Measurements from ENCODE around the gene PLA2G12A.

Gene PLA2G12A

GRCh38 chr4:109701566-109702410, 28.1 kb downstream of the PLA2G12A start:
- H3K36me3 ChIP-seq (ENCODE audit: low read length), result no peaks in the 10 kb centered on the region
- H3K9ac ChIP-seq (ENCODE audit: low read length), result peak overlapping the region; percentile 64
- no peaks in the 10 kb centered on the region for H3K9me3 ChIP-seq (ENCODE audit: insufficient read depth, low read length)
- TF ChIP-seq CTCF (IDR thresholded peaks at IDR 0.05; ENCODE audit: insufficient read depth, low read length, poor library complexity, severe bottlenecking) (no peak), EZH2phosphoT487 (conservative IDR thresholded peaks at IDR 0.05; ENCODE audit: low read length) (no peak)
- no peak overlapping the region for H2AFZ ChIP-seq (ENCODE audit: low read depth, low read length, severe bottlenecking)
- H3K4me2 ChIP-seq (ENCODE audit: low read depth, low read length, poor library complexity, severe bottlenecking), result peak overlapping the region; percentile 66
- H3K27me3 ChIP-seq (ENCODE audit: low read length), result no peaks in the 10 kb centered on the region
- peaks cover 7% of the 10 kb centered on the region; the same call in 1 of the 2 replicates for H3F3A ChIP-seq (ENCODE audit: insufficient read depth)
- no peaks in the 10 kb centered on the region for H3K79me2 ChIP-seq (ENCODE audit: insufficient read depth, low read length)
- H3K27ac ChIP-seq (ENCODE audit: low read depth, low read length), result no peak overlapping the region
- H4K20me1 ChIP-seq (ENCODE audit: low read depth, low read length), result no peaks in the 10 kb centered on the region
- no peaks in the 10 kb centered on the region for H3K9me2 ChIP-seq (replicated peaks; ENCODE audit: insufficient read depth, low read length)
- no peak overlapping the region for H3K4me3 ChIP-seq (ENCODE audit: insufficient read depth, low read length, poor library complexity, severe bottlenecking)

DNA sequence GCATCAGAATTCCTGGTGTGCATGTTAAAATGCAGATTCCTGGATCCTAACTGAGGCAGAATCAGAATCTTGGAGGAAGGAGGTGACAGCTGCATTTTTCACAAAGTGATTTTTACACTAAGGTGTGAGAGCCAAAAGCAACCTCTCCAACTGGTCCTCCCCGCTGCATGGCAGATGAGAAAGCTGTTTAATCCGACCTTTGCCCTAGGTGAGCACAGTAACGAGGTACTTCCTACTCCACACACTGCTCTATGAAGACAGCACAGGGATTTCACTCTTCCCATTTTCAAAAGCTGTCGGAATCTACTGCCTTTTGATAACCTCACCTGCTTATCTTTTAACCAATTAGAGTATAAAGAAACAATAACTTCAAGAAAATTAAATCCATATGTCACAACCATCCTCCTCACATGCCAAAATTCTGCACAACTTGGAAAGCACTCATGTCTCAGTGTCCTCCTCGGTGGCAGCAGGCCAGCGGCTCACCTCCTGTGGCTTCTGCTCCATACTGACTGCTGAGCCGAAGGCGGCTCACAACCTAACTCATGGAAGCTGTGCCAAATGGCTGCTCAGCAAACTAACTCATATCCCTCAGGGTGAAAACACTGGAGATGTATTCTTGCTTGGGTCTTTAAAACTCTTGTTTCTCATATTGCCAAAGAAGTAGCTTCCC, 30.2 kb downstream of the PLA2G12A start:
- Histone ChIP-seq H3K36me3 (ENCODE audit: low read length) (no peaks in the 10 kb centered on the region), H2AFZ (ENCODE audit: low read depth, low read length, severe bottlenecking) (no peak overlapping the region), H4K20me1 (ENCODE audit: low read depth, low read length) (no peaks in the 10 kb centered on the region), H3K79me2 (ENCODE audit: insufficient read depth, low read length) (no peaks in the 10 kb centered on the region), H3K27ac (ENCODE audit: low read depth, low read length) (no peak overlapping the region), H3K9ac (ENCODE audit: low read length) (no peak overlapping the region), H3K9me2 (replicated peaks; ENCODE audit: insufficient read depth, low read length) (no peaks in the 10 kb centered on the region), H3F3A (ENCODE audit: insufficient read depth) (peaks cover 11% of the 10 kb centered on the region; the same call in 1 of the 2 replicates), H3K4me2 (ENCODE audit: low read depth, low read length, poor library complexity, severe bottlenecking) (no peak overlapping the region), H3K27me3 (ENCODE audit: low read length) (no peaks in the 10 kb centered on the region), H3K4me3 (ENCODE audit: insufficient read depth, low read length, poor library complexity, severe bottlenecking) (no peak overlapping the region), H3K9me3 (ENCODE audit: insufficient read depth, low read length) (no peaks in the 10 kb centered on the region)
- TF ChIP-seq EZH2phosphoT487 (conservative IDR thresholded peaks at IDR 0.05; ENCODE audit: low read length) (no peak), CTCF (IDR thresholded peaks at IDR 0.05; ENCODE audit: insufficient read depth, low read length, poor library complexity, severe bottlenecking) (no peak)

DNA sequence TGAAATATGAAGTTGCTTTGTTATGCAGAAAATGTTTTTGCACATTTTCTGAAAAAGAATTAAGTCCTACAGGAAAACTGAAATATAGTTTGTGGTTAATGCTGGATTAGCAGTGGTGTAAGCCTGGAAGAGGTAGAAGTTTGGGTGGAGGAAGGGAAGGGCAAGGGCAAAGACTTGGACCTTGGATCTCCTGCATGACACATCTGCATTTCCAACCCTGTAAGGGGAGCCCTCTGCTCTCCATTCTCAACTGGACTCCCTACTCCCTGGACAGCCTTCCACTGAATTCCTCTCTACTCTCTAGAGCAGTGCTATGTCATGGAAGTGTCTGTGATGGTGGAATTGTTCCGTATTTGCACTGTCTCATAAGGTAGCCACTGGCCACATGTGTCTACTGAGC, 31.2 kb downstream of the PLA2G12A start:
- H3K36me3 ChIP-seq (ENCODE audit: low read length), result no peaks in the 10 kb centered on the region
- no peaks in the 10 kb centered on the region for H3K27me3 ChIP-seq (ENCODE audit: low read length)
- no peak overlapping the region for H3K27ac ChIP-seq (ENCODE audit: low read depth, low read length)
- H3K9ac ChIP-seq (ENCODE audit: low read length), result no peak overlapping the region
- H3K9me2 ChIP-seq (replicated peaks; ENCODE audit: insufficient read depth, low read length), result no peaks in the 10 kb centered on the region
- no peaks in the 10 kb centered on the region for H3K79me2 ChIP-seq (ENCODE audit: insufficient read depth, low read length)
- no peak overlapping the region for H3K4me2 ChIP-seq (ENCODE audit: low read depth, low read length, poor library complexity, severe bottlenecking)
- H4K20me1 ChIP-seq (ENCODE audit: low read depth, low read length), result no peaks in the 10 kb centered on the region
- TF ChIP-seq EZH2phosphoT487 (conservative IDR thresholded peaks at IDR 0.05; ENCODE audit: low read length), result no peak
- no peak for TF ChIP-seq CTCF (IDR thresholded peaks at IDR 0.05; ENCODE audit: insufficient read depth, low read length, poor library complexity, severe bottlenecking)
- no peak overlapping the region for H3K4me3 ChIP-seq (ENCODE audit: insufficient read depth, low read length, poor library complexity, severe bottlenecking)
- no peaks in the 10 kb centered on the region for H3K9me3 ChIP-seq (ENCODE audit: insufficient read depth, low read length)
- H2AFZ ChIP-seq (ENCODE audit: low read depth, low read length, severe bottlenecking), result no peak overlapping the region
- H3F3A ChIP-seq (ENCODE audit: insufficient read depth), result peaks cover 5% of the 10 kb centered on the region; the same call in 1 of the 2 replicates

All from SU-DHL-6 (cell line).